NCI-H1105 treated with DMSO at 0.1 percent for 48 hours (cell line): Measurements from ENCODE around the gene NCAPG.
A peak's percentile ranks its signal among the peaks of the same experiment; 100 is the strongest.
"Not testable (repeated sequence)": the region's sequence is repeated elsewhere in the genome, so short reads cannot be mapped to it uniquely, and the experiment has no call there.

Experiments used
- DNase-seq: peaks from one replicate; lab custom pipeline; 2025; lab: John Stamatoyannopoulos, UW

NCAPG gene

DNA sequence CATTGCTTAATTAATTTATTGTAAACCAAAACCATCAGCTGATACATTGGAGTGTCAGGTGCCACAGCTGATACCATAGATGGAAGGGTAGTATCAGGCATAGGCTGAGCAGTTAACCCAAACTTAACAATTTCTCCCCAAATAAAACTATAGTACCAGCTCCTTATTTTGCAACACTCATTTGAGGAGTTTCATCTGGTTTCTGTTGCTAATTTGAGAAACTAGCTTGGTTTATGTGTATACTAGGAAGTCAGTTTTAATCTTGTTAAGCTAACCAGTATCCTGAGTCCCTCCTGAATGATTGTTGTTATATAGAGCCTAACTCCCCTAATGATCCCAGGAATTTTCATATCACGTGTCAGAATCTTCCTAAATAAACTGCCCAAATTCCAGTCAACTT lies 13.0 kb upstream of the NCAPG start:
- DNase-seq: no peak

- no peak for DNase-seq
Observed at GRCh38 chr4:17805580-17806155, 5.1 kb upstream of the NCAPG start.

GRCh38 chr4:17807446-17807845 lies 3.3 kb upstream of the NCAPG start:
- no peak for DNase-seq

- DNase-seq: no peak
Observed at GRCh38 chr4:17809667-17810066, 1.1 kb upstream of the NCAPG start.

- DNase-seq: no peak
Observed at GRCh38 chr4:17811078-17811603, 362 bp downstream of the NCAPG start.

DNA sequence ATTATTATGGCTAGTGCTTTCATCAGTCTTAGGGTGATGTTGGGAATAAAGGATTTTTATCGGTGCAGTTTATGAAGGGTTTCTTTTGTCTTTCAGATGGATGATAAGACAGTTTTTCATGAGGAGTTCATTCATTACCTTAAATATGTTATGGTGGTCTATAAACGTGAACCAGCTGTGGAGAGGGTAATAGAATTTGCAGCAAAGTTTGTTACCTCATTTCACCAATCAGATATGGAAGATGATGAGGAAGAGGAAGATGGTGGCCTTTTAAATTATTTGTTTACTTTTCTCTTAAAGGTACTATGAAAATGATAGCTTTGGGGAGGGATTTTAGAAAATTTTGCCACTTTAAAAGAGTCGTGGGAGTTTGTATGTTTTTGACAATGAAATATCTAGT lies 1.3 kb downstream of the NCAPG start:
- no peak for DNase-seq

- no peak for DNase-seq
Observed at GRCh38 chr4:17812801-17813200, 2.0 kb downstream of the NCAPG start.

DNA sequence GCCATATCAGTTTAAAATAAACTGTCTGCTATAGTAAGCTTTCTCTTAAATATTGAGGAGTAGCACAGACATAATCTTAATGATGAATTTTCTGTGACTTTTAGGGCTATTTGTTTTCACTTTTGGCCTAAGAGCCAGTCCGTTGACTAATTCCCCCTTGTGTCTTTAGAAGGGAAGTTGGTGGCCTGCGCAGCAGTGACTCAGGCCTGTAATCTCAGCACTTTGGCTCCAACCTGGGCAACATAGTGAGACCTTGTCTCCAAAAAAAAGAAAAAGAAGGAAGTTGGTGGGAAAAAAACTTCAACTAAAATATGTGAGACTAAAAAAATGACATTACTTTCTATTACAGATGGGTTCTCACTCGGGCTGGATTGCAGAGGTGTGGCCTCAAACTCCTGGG lies 3.4 kb downstream of the NCAPG start:
- no peak for DNase-seq

- no peak for DNase-seq
Observed at GRCh38 chr4:17816142-17816541, 5.4 kb downstream of the NCAPG start.

DNA sequence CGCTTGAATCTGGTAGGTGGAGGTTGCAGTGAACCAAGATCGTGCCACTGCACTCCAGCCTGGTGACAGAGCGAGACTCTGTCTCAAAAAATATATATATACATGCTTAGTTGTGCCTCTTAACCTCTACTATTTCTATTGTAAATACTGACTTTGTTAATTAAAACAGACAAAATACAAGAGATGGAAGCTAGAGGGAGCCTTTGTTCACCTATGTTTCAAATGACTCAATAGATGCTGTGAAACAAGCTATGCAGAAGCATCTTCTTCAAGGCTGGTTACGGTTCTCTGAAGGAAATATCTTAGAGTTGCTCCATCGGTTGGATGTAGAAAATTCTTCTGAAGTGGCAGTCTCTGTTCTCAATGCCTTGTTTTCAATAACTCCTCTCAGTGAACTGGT lies 6.2 kb downstream of the NCAPG start:
- peak; percentile 21 for DNase-seq

DNA sequence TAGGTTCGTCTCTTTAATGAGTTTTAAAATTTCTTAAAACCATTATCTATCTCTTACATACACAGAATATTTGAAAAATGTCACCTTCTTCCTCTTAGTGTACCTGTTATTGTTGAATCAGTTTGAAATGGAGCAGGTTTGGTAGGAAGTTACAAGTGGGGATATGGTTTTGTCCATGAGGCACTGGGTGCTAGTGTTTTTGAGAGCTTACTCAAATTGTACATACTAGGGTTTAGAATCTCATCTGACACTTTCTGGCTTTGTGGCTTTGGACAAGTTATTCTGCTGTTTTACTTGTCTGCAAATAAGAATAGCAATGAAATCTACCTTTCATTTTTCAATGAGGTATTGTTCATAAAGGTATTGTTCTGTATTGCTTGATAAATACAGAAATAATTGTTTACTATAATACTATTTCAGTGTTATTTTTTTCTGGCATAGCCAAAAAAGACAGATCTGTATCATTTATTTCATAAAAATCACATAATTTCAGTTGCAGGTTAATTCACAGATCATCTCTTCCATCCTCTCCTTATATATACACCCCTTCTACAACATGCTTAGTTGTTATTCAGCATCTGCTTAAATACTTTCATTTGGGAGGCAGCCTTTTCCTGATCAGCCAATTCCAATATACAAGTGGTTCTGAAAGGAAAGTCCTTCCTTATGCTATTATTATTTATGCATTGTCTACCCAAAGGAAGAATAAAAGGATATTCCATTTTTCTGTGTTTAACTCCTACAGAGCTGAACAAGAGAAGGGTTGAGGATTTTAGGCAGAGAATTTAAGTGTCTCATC lies 13.3 kb downstream of the NCAPG start:
- no peak for DNase-seq

- no peak for DNase-seq
Observed at GRCh38 chr4:17846266-17846665, 35.5 kb downstream of the NCAPG start.

DNA sequence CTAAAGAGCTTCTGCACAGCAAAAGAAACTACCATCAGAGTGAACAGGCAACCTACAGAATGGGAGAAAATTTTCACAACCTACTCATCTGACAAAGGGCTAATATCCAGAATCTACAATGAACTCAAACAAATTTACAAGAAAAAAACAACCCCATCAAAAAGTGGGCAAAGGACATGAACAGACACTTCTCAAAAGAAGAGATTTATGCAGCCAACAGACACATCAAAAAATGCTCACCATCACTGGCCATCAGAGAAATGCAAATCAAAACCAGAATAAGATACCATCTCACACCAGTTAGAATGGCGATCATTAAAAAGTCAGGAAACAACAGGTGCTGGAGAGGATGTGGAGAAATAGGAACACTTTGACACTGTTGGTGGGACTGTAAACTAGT lies 39.5 kb downstream of the NCAPG start:
- DNase-seq: not testable (repeated sequence)

DNA sequence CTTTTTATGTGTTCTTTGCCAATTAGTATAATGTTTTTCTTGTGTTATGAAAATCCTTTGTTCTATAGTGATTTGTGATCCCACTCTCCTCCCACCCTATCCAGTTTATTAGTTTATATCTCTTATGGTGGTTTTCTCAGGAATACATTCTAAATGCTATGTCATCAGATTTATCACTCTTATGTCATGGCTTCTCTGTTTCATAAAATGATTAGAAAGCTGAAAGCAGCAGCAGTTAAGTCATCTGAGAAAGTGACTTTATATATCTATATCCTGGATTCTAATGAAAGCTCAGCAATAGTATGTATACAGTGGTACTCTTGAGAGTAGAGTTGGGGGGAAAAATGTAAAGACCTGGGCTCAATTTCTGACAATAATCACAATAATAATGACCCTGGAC lies 41.2 kb downstream of the NCAPG start:
- no peak for DNase-seq

DNA sequence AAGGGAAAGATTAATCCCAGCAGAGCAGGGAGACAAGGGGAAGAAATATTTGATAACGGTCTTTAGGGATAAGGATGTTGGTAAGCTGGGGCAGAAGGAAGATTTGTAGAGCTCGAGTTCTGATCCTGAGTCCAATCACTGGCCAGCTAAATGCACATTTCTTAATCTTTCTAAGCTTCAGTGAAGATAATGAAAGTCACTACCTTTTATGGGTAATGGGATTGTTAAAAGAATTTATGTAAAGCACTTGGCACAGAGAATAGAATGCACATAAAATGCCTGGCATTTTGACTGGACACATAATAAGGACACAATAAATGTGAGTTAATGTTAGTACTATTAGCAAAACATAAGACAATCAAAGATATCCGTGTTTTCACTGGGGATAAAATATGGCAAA lies 43.3 kb downstream of the NCAPG start:
- DNase-seq: no peak

DNA sequence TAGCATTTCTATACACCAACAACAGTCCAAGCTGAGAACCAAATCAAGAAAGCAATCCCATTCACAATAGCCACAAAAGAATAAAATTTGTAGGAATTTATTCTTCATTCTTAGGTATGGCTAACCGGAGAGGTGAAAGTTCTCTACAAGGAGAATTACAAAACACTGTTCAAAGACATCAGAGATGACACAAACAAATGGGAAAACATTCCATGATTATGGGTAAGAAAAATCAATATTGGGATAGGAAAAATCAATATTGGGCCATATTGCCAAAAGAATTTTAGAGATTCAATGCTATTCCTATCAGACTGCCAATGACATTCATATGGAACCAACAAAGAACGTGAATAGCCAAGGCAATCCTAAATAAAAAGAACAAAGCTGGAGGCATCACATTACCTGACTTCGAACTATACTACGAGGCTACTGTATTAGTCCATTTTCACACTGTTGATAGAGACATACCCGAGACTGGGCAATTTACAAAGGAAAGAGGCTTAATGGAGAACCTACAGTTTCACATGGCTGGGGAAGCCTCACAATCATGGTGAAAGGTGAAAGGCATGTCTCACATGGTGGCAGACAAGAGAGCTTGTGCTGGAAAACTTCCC lies 49.1 kb downstream of the NCAPG start:
- no peak for DNase-seq

DNA sequence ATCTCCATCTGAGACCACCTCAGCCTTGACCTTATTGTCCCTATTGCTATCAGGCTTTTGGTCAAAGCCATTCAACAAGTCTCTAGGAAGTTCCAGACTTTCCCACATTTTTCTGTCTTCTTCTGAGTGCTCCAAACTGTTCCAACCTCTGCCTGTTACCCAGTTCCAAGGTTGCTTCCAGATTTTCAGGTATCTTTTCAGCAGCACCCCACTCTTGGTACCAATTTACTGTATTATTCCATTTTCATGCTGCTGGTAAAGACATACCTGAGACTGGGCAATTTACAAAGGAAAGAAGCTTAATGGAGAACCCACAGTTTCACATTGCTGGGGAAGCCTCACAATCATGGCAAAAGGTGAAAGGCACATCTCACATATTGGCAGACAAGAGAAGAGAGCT lies 51.1 kb downstream of the NCAPG start:
- not testable (repeated sequence) for DNase-seq

- no peak for DNase-seq
Observed at GRCh38 chr4:17865866-17866363, 55.1 kb downstream of the NCAPG start.

DNA sequence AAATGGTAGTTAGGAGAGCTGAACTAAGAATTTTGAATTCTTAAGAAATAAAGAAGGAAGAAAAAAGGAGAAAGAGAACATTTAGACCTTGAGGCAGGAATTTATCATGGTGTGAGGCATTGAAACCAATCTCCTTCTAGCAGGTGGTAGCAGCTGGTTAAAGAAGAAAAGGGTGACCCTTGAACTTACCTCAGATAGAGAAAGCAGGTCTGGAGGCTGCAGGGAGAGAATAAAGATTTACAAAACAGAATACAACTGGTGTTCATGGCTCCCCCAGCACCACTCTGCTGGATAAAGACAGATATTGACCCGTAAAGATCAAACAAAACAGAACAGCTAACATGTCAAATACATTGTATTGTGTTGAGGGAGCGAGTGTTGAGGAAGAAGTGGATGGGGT lies 56.0 kb downstream of the NCAPG start:
- no peak for DNase-seq

GRCh38 chr4:17867276-17867675 lies 56.5 kb downstream of the NCAPG start:
- no peak for DNase-seq

DNA sequence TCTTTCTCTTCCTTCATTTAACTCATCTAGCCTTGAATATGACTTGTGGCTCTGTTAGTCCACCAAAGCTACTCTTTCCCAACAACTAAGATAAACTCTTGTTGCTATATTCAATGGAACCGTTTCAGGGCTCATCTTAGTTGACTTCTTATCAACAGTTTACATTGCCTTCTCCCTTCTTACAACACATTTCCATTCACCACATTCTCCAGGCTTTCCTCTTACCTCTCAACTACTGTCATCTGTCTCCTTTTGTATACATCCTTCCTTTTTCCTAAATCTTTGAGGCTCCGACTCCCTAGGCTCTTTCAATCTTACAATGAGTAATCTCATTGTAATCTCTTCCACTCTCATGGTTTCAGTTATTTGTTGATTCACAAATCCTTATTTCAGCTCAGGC lies 58.5 kb downstream of the NCAPG start:
- DNase-seq: no peak

DNA sequence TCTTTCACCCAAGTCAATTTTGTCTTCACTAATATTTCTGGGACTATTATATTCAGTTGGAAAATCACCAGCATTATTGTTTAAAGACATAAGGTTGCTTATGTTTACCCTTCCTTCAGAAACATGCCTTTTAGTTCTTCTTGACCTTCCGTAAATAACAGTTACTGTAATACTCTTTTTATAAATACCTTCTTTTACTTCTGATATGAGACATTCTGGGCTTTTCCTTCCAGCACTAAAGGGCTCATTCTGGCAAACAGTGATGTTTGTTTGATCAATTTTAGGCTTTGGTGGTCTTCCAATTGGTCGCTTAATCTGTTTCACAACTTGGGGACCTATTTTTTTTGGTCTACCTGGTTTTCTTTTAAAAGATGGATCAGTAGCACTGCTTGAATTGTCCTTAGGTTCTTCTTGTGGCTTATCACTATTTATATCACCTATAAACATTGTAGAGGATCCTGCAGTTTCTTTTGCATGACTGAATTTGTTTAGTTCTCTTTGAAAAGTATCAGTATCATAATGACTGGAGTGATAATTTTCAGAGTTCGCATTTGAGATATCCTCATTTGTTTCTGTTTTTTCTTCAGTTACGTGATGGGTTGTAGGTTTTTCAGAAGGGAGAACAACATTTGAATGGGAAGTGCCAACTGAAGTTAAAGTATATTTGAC lies 64.8 kb downstream of the NCAPG start:
- no peak for DNase-seq

GRCh38 chr4:17876943-17877342 lies 66.2 kb downstream of the NCAPG start:
- no peak for DNase-seq
